Neural crest cell (in vitro differentiated cells): Measurements from ENCODE around the gene WWOX. TPM values are rescaled to one million over a fixed set of nuclear protein-coding genes. Genes with fewer than 3 reads are reported as not detected.

ENCODE experiments used
- DNase-seq: peaks from one replicate; pipeline ENCODE4 v3.0.0; 2021; ENCODE audit warnings: low read depth, mixed read lengths, low spot score
- H3K27ac Mint-ChIP-seq: one replicate; pipeline ENCODE4 v1.8.0; 2021; ENCODE audit warnings: mild to moderate bottlenecking, mixed read lengths; ENCODE audit not compliant: unreplicated experiment
- H3K27me3 Mint-ChIP-seq: 2 replicates; pipeline ENCODE4 v1.8.0; 2021; ENCODE audit warnings: low read depth, mild to moderate bottlenecking, mixed read lengths
- H3K36me3 Mint-ChIP-seq: 2 replicates; pipeline ENCODE4 v1.8.0; 2021; ENCODE audit warnings: low read depth, mild to moderate bottlenecking, mixed read lengths
- H3K4me1 Mint-ChIP-seq: 2 replicates; pipeline ENCODE4 v1.8.0; 2021; ENCODE audit warnings: mixed read lengths
- H3K4me3 Mint-ChIP-seq: one replicate; pipeline ENCODE4 v1.8.0; 2021; ENCODE audit warnings: mild to moderate bottlenecking, mixed read lengths
- H3K9me3 Mint-ChIP-seq: 2 replicates; pipeline ENCODE4 v1.8.0; 2021; ENCODE audit warnings: mixed read lengths
- CTCF ChIP-seq: fragments of 200-600 bp; sonication (generic); conservative IDR thresholded peaks from 2 replicates; pipeline ENCODE4 v1.5.0; 2021; ENCODE audit warnings: antibody characterized with exemption, mild to moderate bottlenecking
- total RNA-seq: library from RNA; stranded (reverse); gene quantifications from 2 replicates; pipeline ENCODE4 v1.2.1, GENCODE V29; 2021

The WWOX gene
- total RNA-seq, 1 donor from 2014 or later = 30.5 TPM

- no peak for DNase-seq
- Mint-ChIP-seq H3K9me3 (no peaks in the 10 kb centered on the region), H3K36me3 (no peaks in the 10 kb centered on the region), H3K27ac (peak overlapping the region; percentile 15), H3K4me3 (no peak overlapping the region), H3K4me1 (peaks cover 20% of the 10 kb centered on the region), H3K27me3 (no peaks in the 10 kb centered on the region)
- TF ChIP-seq CTCF = no peak
Observed at GRCh38 chr16:78768718-78769117, 669.3 kb downstream of the WWOX start.

- peaks cover 20% of the 10 kb centered on the region for H3K4me1 Mint-ChIP-seq
- H3K27me3 Mint-ChIP-seq = no peaks in the 10 kb centered on the region
- TF ChIP-seq CTCF = peak; percentile 69
- no peaks in the 10 kb centered on the region for H3K36me3 Mint-ChIP-seq
- peak; percentile 61 for DNase-seq
- H3K27ac Mint-ChIP-seq = no peak overlapping the region
- no peaks in the 10 kb centered on the region for H3K9me3 Mint-ChIP-seq
- H3K4me3 Mint-ChIP-seq = no peak overlapping the region
Observed at GRCh38 chr16:78770353-78771091, 671.1 kb downstream of the WWOX start.

- Mint-ChIP-seq H3K4me1 (peaks cover 15% of the 10 kb centered on the region), H3K27ac (no peak overlapping the region)
Observed at GRCh38 chr16:78773291-78773702, 673.8 kb downstream of the WWOX start.

GRCh38 chr16:78773706-78774105 lies 674.3 kb downstream of the WWOX start:
- DNase-seq = no peak
- H3K27ac Mint-ChIP-seq = no peak overlapping the region
- peaks cover 2% of the 10 kb centered on the region for H3K9me3 Mint-ChIP-seq
- H3K27me3 Mint-ChIP-seq = no peaks in the 10 kb centered on the region
- peaks cover 11% of the 10 kb centered on the region for H3K4me1 Mint-ChIP-seq
- H3K36me3 Mint-ChIP-seq = peaks cover 2% of the 10 kb centered on the region
- TF ChIP-seq CTCF = no peak
- no peak overlapping the region for H3K4me3 Mint-ChIP-seq

More at GRCh38 chr16:78773291-78773702, 673.8 kb downstream of the WWOX start:
- no peak for TF ChIP-seq CTCF
- no peak for DNase-seq
- no peaks in the 10 kb centered on the region for H3K27me3 Mint-ChIP-seq
- H3K9me3 Mint-ChIP-seq = peaks cover 2% of the 10 kb centered on the region
- H3K4me3 Mint-ChIP-seq = no peak overlapping the region
- peaks cover 2% of the 10 kb centered on the region for H3K36me3 Mint-ChIP-seq

GRCh38 chr16:78775161-78775561 lies 675.7 kb downstream of the WWOX start:
- Mint-ChIP-seq H3K27ac (no peak overlapping the region), H3K9me3 (peaks cover 2% of the 10 kb centered on the region), H3K27me3 (no peaks in the 10 kb centered on the region)

More at GRCh38 chr16:78775161-78775561, 675.7 kb downstream of the WWOX start:
- TF ChIP-seq CTCF = no peak
- Mint-ChIP-seq H3K36me3 (peaks cover 2% of the 10 kb centered on the region), H3K4me1 (peaks cover 5% of the 10 kb centered on the region), H3K4me3 (no peak overlapping the region)
- DNase-seq = no peak
